Hematopoietic multipotent progenitor cell treated with erythropoietin and hydrocortisone succinate and interleukin-3 and kit ligand, for 8 days (in vitro differentiated cells): ENCODE measurements around the gene PHC3.
A peak's percentile ranks its signal among the peaks of the same experiment; 100 is the strongest.
"Not testable (repeated sequence)": the region's sequence is repeated elsewhere in the genome, so short reads cannot be mapped to it uniquely, and the experiment has no call there.

Experiments
- DNase-seq: peaks from one replicate; pipeline ENCODE4 v3.0.0-alpha.2; 2015

PHC3 gene

GRCh38 chr3:170128259-170128976, 53.1 kb downstream of the PHC3 start:
- no peak for DNase-seq

- no peak for DNase-seq
Observed at GRCh38 chr3:170117134-170117533, 64.4 kb downstream of the PHC3 start.

GRCh38 chr3:170114165-170114564, 67.4 kb downstream of the PHC3 start:
- DNase-seq = not testable (repeated sequence)

GRCh38 chr3:170111147-170111771, 70.3 kb downstream of the PHC3 start:
- DNase-seq = no peak

GRCh38 chr3:170109579-170110293, 71.8 kb downstream of the PHC3 start:
- no peak for DNase-seq

GRCh38 chr3:170108955-170109354, 72.6 kb downstream of the PHC3 start:
- no peak for DNase-seq

- DNase-seq = no peak
Observed at GRCh38 chr3:170107941-170108340, 73.6 kb downstream of the PHC3 start.

- DNase-seq = no peak
Observed at GRCh38 chr3:170102431-170102830, 79.1 kb downstream of the PHC3 start.

GRCh38 chr3:170100944-170101343, 80.6 kb downstream of the PHC3 start:
- DNase-seq = no peak

- DNase-seq = no peak
Observed at GRCh38 chr3:170098753-170099152, 82.8 kb downstream of the PHC3 start.

GRCh38 chr3:170096342-170096741, 85.2 kb downstream of the PHC3 start:
- no peak for DNase-seq

GRCh38 chr3:170095771-170096170, 85.8 kb downstream of the PHC3 start:
- no peak for DNase-seq

- DNase-seq = no peak
Observed at GRCh38 chr3:170092907-170093306, 88.6 kb downstream of the PHC3 start.

GRCh38 chr3:170090601-170090981, 90.9 kb downstream of the PHC3 start:
- DNase-seq = no peak

GRCh38 chr3:170089862-170090600, 91.5 kb downstream of the PHC3 start:
- DNase-seq = no peak

- no peak for DNase-seq
Observed at GRCh38 chr3:170085396-170085795, 96.1 kb downstream of the PHC3 start.

GRCh38 chr3:170083343-170083742, 98.2 kb downstream of the PHC3 start:
- no peak for DNase-seq

GRCh38 chr3:170081079-170081741, 100.3 kb downstream of the PHC3 start:
- no peak for DNase-seq

GRCh38 chr3:170080605-170081004, 100.9 kb downstream of the PHC3 start:
- DNase-seq = no peak

GRCh38 chr3:170079536-170080165, 101.9 kb downstream of the PHC3 start:
- DNase-seq = no peak

GRCh38 chr3:170078620-170079281, 102.8 kb downstream of the PHC3 start:
- peak; percentile 30 for DNase-seq

GRCh38 chr3:170077361-170077760, 104.2 kb downstream of the PHC3 start:
- no peak for DNase-seq
